GM18858 (cell line): Measurements from ENCODE around the gene GJB3.

Experiments
- ATAC-seq: cut with Tn5 transposase; IDR thresholded peaks from one replicate; pipeline ENCODE4 v1.9.1; 2021; ENCODE audit not compliant: unreplicated experiment

GJB3 gene

DNA sequence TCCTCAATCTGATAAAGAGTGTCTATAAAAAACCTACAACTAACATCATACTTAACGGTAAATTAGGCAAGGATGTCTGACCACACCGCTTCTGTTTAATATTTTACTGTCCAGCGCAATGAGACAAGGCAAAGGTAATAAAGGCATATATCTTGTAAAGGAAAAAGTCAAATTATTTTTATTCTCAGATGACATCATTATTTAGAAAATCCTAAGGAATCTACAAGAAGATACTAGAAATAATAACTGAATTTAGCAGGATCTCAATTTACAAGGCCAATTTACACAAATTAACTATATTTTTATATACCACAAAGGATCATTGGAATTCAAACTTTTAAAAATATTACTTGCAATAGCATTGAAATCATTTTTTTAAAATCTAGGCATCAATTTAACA, 41.2 kb downstream of the GJB3 start:
- no peak for ATAC-seq

- no peak for ATAC-seq
These were observed 43.9 kb downstream of the GJB3 start for GRCh38 chr1:34824817-34825454.

DNA sequence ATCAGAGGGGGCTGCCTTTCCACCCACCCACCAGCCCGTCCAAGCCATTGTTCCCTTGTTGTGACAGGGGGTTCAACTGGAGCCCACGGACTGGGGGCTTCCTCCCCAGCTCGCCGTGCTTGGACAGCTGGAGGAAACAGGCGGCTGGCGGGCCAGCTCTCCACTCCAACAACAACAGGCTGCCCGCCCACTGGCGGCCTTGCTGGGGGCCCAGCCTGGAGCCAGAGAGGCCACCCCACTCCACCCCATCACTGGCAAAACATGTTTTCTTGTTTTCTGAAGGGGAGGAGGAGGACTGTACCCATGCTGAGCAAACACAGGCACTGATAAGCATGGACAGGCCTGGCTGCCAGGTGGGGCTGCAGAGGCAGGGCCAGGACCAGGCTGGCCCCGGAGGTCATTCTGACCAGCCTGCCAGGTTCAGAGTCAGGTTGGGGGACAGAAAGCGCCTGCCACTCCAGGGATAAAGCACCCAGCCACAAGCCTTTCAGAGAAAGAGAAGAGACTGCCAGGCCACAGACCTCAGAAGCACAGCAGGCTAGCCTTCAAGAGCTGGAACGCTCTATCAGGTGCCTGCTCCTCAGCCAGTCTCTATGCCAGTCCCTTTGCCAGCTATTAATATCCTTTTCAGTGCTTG, 44.6 kb downstream of the GJB3 start:
- no peak for ATAC-seq

GRCh38 chr1:34827341-34827941, 46.4 kb downstream of the GJB3 start:
- no peak for ATAC-seq

GRCh38 chr1:34828611-34829010, 47.6 kb downstream of the GJB3 start:
- no peak for ATAC-seq

DNA sequence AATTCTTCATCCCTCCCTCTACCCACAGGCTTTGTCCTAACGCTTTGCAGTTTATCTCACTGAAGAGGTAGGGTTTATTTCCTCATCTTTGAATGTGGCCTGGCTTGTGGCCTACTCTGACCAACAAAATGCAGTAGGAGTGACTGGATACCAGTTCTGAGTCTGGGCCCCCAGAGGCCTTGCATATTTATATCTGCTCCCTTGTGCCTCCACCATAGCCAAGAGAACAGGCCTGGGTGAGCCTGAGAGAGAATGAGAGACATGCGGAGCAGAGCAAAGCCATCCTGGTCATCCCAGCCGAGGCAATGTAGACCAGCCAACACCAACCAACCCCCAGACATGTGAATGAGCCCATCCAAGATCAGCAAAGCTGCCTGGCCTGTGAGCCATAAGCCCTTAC, 48.2 kb downstream of the GJB3 start:
- no peak for ATAC-seq

- no peak for ATAC-seq
These were observed 50.8 kb downstream of the GJB3 start for GRCh38 chr1:34831721-34832246.

DNA sequence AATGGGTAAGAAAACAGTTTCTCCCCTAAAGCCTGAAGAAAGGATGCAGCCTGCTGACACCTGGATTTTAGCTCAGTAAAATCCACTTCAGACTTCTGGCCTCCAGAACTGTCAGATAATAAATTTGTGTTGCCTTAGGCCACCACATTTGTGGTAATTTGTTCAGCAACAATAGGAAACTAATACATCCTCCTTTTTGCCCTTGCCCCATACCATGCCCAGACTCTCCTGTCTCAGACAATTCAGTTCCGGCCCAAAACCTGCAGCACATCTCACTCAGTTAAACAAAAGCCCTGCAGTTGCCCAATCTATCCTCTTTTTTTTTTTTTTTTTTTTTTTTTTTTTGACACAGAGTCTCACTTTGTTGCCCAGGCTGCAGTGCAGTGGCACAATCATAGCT, 52.7 kb downstream of the GJB3 start:
- no peak for ATAC-seq
